ENCODE measurements around the gene PTER.

PTER gene

GRCh38 chr10:16490511-16490910 is 53.7 kb downstream of the PTER start:
- no peak for DNase-seq (ENCODE audit: extremely low read depth, insufficient read length)
- no peak for TF ChIP-seq CTCF (IDR thresholded peaks at IDR 0.05; ENCODE audit: insufficient read depth, low read length, poor library complexity, severe bottlenecking)
- peaks cover 1% of the 10 kb centered on the region for H3K36me3 ChIP-seq (ENCODE audit: control insufficient read depth, insufficient read depth, low read length)
- H3K27me3 ChIP-seq (replicated peaks; ENCODE audit: control insufficient read depth, insufficient read depth, low read length) = no peaks in the 10 kb centered on the region
- no peak overlapping the region for H3K4me3 ChIP-seq (replicated peaks; ENCODE audit: low read depth, low read length)

- Histone ChIP-seq H3K36me3 (ENCODE audit: control insufficient read depth, insufficient read depth, low read length) (peaks cover 1% of the 10 kb centered on the region), H3K4me3 (replicated peaks; ENCODE audit: low read depth, low read length) (no peak overlapping the region), H3K27me3 (replicated peaks; ENCODE audit: control insufficient read depth, insufficient read depth, low read length) (no peaks in the 10 kb centered on the region)
- TF ChIP-seq CTCF (IDR thresholded peaks at IDR 0.05; ENCODE audit: insufficient read depth, low read length, poor library complexity, severe bottlenecking) = no peak
- DNase-seq (ENCODE audit: extremely low read depth, insufficient read length) = no peak
Observed at GRCh38 chr10:16491933-16492332, 55.1 kb downstream of the PTER start.

- Histone ChIP-seq H3K36me3 (ENCODE audit: control insufficient read depth, insufficient read depth, low read length) (peaks cover 1% of the 10 kb centered on the region; the same call in 1 of the 2 replicates), H3K27me3 (replicated peaks; ENCODE audit: control insufficient read depth, insufficient read depth, low read length) (no peaks in the 10 kb centered on the region), H3K4me3 (replicated peaks; ENCODE audit: low read depth, low read length) (no peak overlapping the region)
- TF ChIP-seq CTCF (IDR thresholded peaks at IDR 0.05; ENCODE audit: insufficient read depth, low read length, poor library complexity, severe bottlenecking) = no peak
- no peak for DNase-seq (ENCODE audit: extremely low read depth, insufficient read length)
Observed at GRCh38 chr10:16493884-16494536, 57.2 kb downstream of the PTER start.

- H3K36me3 ChIP-seq (ENCODE audit: control insufficient read depth, insufficient read depth, low read length) = no peaks in the 10 kb centered on the region
- H3K27me3 ChIP-seq (replicated peaks; ENCODE audit: control insufficient read depth, insufficient read depth, low read length) = no peaks in the 10 kb centered on the region
- DNase-seq (ENCODE audit: extremely low read depth, insufficient read length) = no peak
- no peak for TF ChIP-seq CTCF (IDR thresholded peaks at IDR 0.05; ENCODE audit: insufficient read depth, low read length, poor library complexity, severe bottlenecking)
- no peak overlapping the region for H3K4me3 ChIP-seq (replicated peaks; ENCODE audit: low read depth, low read length)
Observed at GRCh38 chr10:16497911-16498310, 61.1 kb downstream of the PTER start.

GRCh38 chr10:16505161-16505560 is 68.4 kb downstream of the PTER start:
- Histone ChIP-seq H3K27me3 (replicated peaks; ENCODE audit: control insufficient read depth, insufficient read depth, low read length) (no peaks in the 10 kb centered on the region), H3K36me3 (ENCODE audit: control insufficient read depth, insufficient read depth, low read length) (no peaks in the 10 kb centered on the region; the same call in none of the 2 replicates), H3K4me3 (replicated peaks; ENCODE audit: low read depth, low read length) (no peak overlapping the region)
- no peak for TF ChIP-seq CTCF (IDR thresholded peaks at IDR 0.05; ENCODE audit: insufficient read depth, low read length, poor library complexity, severe bottlenecking)
- no peak for DNase-seq (ENCODE audit: extremely low read depth, insufficient read length)

- no peaks in the 10 kb centered on the region; the same call in none of the 2 replicates for H3K36me3 ChIP-seq (ENCODE audit: control insufficient read depth, insufficient read depth, low read length)
- DNase-seq (ENCODE audit: extremely low read depth, insufficient read length) = no peak
- no peak for TF ChIP-seq CTCF (IDR thresholded peaks at IDR 0.05; ENCODE audit: insufficient read depth, low read length, poor library complexity, severe bottlenecking)
- H3K27me3 ChIP-seq (replicated peaks; ENCODE audit: control insufficient read depth, insufficient read depth, low read length) = no peaks in the 10 kb centered on the region
- H3K4me3 ChIP-seq (replicated peaks; ENCODE audit: low read depth, low read length) = no peak overlapping the region
Observed at GRCh38 chr10:16509996-16510395, 73.2 kb downstream of the PTER start.
